RPMI7951 (cell line): Measurements from ENCODE around the gene STMN3. TPM values are rescaled to one million over a fixed set of nuclear protein-coding genes. Genes with fewer than 3 reads are reported as not detected.

ENCODE experiments used
- DNase-seq: peaks from one replicate; pipeline ENCODE4 v3.0.0-alpha.2; 2012; ENCODE audit warnings: low read depth
- total RNA-seq: library from RNA; depleted of rRNA; stranded (reverse); fragments of >200 nt; shearing (Covaris generic); gene quantifications from 2 replicates; pipeline ENCODE4 v1.2.3, GENCODE V29; 2014; rRNA removed

Gene STMN3
- total RNA-seq, 1 experiment from 2014 or later: 75.3 TPM

DNA sequence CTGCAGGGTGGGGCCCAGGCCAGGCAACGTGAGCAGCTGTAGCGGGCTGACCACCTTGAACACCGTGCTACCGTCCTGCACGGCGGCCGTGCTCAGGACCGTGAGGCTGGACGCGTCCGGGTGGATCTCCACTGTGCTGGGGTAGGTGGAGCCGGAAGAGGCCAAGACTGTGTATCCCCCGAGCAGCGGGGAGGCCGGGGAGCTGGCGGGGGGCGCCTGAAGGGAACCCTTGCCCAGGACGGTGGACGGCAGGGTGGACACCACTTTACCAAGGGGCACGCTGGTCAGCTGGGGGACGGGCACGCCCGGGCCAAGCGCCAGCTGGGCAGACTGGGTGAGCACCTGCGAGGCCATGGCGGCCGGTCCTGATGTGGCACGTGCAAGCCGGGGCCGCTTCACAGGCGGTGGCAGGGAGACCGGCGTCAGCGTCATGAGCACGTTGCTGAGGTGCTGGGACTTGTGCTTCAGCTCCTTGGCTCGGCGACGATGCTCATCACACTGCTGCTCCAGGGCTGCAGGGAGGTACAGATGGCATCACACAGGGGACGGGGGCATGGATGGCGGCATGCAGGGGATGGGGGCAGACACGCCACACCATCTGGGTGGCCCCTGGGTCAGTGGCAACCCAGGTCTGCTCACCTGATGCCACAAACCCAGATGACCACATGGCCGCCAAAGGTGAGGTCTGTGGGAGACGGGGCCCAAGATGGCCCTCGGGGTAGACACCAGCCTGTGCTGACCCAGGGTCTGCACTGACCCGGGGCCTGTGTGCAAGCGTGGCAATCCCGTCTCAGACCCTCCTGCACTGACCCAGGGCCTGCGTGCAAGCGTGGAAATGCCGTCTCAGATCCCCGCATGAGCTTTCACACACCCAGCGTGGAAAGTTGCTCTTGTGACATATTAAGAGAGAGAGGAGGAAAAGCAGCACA, 62.7 kb downstream of the STMN3 start:
- DNase-seq: no peak

Other genes with a start within 250 kb of the STMN3 start
- gene KCNQ2, start 180.8 kb downstream of the STMN3 start, total RNA-seq: 0.10 and 2.5 TPM in 2 replicates
- 14.1 and 17.6 TPM in 2 replicates for gene EEF1A2, start 154.3 kb downstream of the STMN3 start, total RNA-seq
- 140 and 185 TPM in 2 replicates for gene PPDPF, start 132.7 kb downstream of the STMN3 start, total RNA-seq
- 0.48 TPM in 1 of 2 replicates, not detected in the other for gene PTK6, start 116.0 kb downstream of the STMN3 start, total RNA-seq
- gene SRMS, start 105.7 kb downstream of the STMN3 start, total RNA-seq: not detected in 2 replicates
- gene FNDC11, start 99.3 kb downstream of the STMN3 start, total RNA-seq: 1.8 and 1.9 TPM in 2 replicates
- gene HELZ2, start 79.2 kb downstream of the STMN3 start, total RNA-seq: 13.3 and 23.4 TPM in 2 replicates
- 7.6 and 10.0 TPM in 2 replicates for gene GMEB2, start 26.3 kb downstream of the STMN3 start, total RNA-seq
- gene RTEL1, start 4.9 kb upstream of the STMN3 start, total RNA-seq: 17.4 and 18.7 TPM in 2 replicates
- gene TNFRSF6B, start 43.2 kb upstream of the STMN3 start, total RNA-seq: 0.36 and 1.1 TPM in 2 replicates
- 38.8 and 69.0 TPM in 2 replicates for gene ARFRP1, start 54.6 kb upstream of the STMN3 start, total RNA-seq
- 8.3 and 28.5 TPM in 2 replicates for gene ZGPAT, start 54.6 kb upstream of the STMN3 start, total RNA-seq
- gene LIME1, start 83.2 kb upstream of the STMN3 start, total RNA-seq: 0.72 and 4.4 TPM in 2 replicates
- gene SLC2A4RG, start 86.4 kb upstream of the STMN3 start, total RNA-seq: 29.3 and 46.9 TPM in 2 replicates
- 3.4 and 5.8 TPM in 2 replicates for gene ZBTB46, start 177.8 kb upstream of the STMN3 start, total RNA-seq
- gene ABHD16B, start 208.1 kb upstream of the STMN3 start, total RNA-seq: not detected in 2 replicates
- gene TPD52L2, start 211.8 kb upstream of the STMN3 start, total RNA-seq: 137 and 140 TPM in 2 replicates
- gene DNAJC5, start 241.7 kb upstream of the STMN3 start, total RNA-seq: 29.3 and 37.1 TPM in 2 replicates